ENCODE results near the gene PDE1A.

PDE1A gene

DNA sequence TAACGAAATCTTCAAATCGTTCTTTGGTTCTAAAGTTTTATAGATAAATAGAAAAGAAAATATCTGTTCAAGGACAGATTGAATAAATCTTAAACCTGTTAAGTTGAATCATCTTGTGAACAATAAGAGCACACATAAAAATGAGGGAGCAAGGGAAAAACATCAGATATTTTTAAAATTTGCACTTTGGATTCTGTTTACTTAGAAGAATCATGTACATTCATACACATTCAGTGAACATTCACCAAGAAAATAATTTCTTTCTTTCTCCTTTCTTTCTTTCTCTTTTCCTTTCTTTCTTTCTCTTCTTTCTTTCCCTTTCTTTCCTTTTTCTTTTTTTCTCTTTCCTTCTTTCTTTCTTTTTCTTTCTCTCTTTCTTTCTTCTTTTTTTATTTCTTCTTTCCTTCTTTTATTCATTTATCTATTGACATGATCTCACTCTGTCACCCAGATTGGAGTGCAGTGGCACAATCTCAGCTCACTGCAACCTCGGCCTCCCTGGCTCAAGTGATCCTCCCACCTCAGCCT, 164.9 kb downstream of the PDE1A start:
- H3K9me3 ChIP-seq, result no peaks in the 10 kb centered on the region
- no peak for TF ChIP-seq CTCF (IDR thresholded peaks at IDR 0.05; ENCODE audit: low read depth, low read length)
- H3K27me3 ChIP-seq, result no peaks in the 10 kb centered on the region
- DNase-seq, result no peak
- no peak overlapping the region for H3K4me3 ChIP-seq (ENCODE audit: low read depth, low read length)
- no peaks in the 10 kb centered on the region for H3K36me3 ChIP-seq
- no peaks in the 10 kb centered on the region for H3K4me1 ChIP-seq

DNA sequence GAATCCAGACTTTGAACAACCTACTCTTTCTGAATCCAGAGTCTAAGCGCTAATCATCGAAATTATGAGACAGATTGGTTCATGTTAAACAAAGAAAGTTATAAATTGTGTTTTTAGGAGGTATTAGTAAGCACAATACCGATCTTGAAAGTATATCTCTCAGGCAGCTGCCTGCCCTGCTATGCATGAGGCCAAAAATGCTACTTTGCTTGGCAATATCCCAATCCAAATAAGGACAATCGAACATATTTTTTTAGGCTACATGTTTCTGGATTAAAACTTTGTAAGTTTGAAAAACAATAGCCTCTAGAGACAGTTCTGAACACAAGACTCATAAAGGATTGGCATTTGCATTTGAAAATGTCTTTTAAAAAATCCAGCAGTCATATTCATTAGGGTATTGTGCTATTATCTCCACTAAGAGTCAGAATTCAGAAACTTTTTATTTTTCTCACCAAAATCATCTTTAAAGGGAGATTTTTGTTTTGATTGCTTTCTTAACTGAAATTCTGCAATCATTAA, 167.1 kb downstream of the PDE1A start:
- H3K4me3 ChIP-seq (ENCODE audit: low read depth, low read length), result no peak overlapping the region
- no peaks in the 10 kb centered on the region for H3K4me1 ChIP-seq
- H3K36me3 ChIP-seq, result no peaks in the 10 kb centered on the region
- no peak for TF ChIP-seq CTCF (IDR thresholded peaks at IDR 0.05; ENCODE audit: low read depth, low read length)
- H3K9me3 ChIP-seq, result no peaks in the 10 kb centered on the region
- no peak for DNase-seq
- H3K27me3 ChIP-seq, result no peaks in the 10 kb centered on the region

- H3K27me3 ChIP-seq, result no peaks in the 10 kb centered on the region
- no peak for TF ChIP-seq CTCF (IDR thresholded peaks at IDR 0.05; ENCODE audit: low read depth, low read length)
- no peaks in the 10 kb centered on the region for H3K4me1 ChIP-seq
- H3K4me3 ChIP-seq (ENCODE audit: low read depth, low read length), result no peak overlapping the region
- H3K36me3 ChIP-seq, result no peaks in the 10 kb centered on the region
- H3K9me3 ChIP-seq, result no peaks in the 10 kb centered on the region
- no peak for DNase-seq
Measured at GRCh38 chr2:182252534-182252933, 174.3 kb downstream of the PDE1A start.

DNA sequence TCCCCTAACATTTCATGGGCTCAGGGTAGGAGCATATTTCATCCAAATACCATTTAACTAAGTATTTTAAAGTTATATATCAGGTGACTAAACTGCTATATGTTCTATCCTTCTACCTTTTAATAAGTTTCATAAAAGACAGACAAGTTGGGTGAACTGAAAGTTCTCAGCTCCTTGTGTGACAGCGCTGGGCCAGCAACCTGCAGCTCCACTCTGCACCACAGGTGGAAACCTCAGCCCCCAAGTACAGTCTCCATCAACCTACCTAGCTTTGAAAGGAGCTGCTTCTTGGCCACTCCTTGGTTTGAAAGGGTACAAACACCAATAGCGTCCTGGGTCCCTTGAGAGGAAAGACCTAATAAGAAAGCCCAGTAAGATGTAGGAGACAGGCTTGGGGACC, 177.9 kb downstream of the PDE1A start:
- H3K4me3 ChIP-seq (ENCODE audit: low read depth, low read length), result no peak overlapping the region
- DNase-seq, result no peak
- TF ChIP-seq CTCF (IDR thresholded peaks at IDR 0.05; ENCODE audit: low read depth, low read length), result no peak
- no peaks in the 10 kb centered on the region for H3K9me3 ChIP-seq
- no peaks in the 10 kb centered on the region for H3K4me1 ChIP-seq
- H3K27me3 ChIP-seq, result no peaks in the 10 kb centered on the region
- no peaks in the 10 kb centered on the region for H3K36me3 ChIP-seq

DNA sequence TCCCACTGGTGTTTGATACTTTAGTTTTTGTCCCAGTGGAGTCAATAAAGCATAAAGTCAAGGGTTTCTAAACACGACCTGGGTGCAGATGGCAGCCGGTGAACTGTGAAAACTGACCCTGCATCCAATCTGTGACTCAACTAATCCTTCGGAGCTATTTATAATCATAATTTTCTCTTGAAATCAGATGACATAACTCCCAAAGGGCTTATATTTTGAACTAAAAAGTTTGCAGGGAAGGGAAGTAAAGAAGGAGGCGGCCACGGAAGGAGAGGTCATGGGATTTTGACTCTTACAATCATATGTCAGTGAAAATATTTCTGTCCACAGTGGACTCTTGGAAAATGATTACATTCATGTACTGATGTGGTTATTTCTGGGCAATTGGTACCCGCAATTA, 178.5 kb downstream of the PDE1A start:
- no peak for DNase-seq
- TF ChIP-seq CTCF (IDR thresholded peaks at IDR 0.05; ENCODE audit: low read depth, low read length), result no peak
- Histone ChIP-seq H3K36me3 (no peaks in the 10 kb centered on the region), H3K4me1 (no peaks in the 10 kb centered on the region), H3K4me3 (ENCODE audit: low read depth, low read length) (no peak overlapping the region), H3K27me3 (no peaks in the 10 kb centered on the region), H3K9me3 (no peaks in the 10 kb centered on the region)

- no peaks in the 10 kb centered on the region for H3K4me1 ChIP-seq
- TF ChIP-seq CTCF (IDR thresholded peaks at IDR 0.05; ENCODE audit: low read depth, low read length), result no peak
- no peaks in the 10 kb centered on the region for H3K27me3 ChIP-seq
- no peak for DNase-seq
- H3K9me3 ChIP-seq, result no peaks in the 10 kb centered on the region
- H3K36me3 ChIP-seq, result no peaks in the 10 kb centered on the region
- H3K4me3 ChIP-seq (ENCODE audit: low read depth, low read length), result no peak overlapping the region
Measured at GRCh38 chr2:182247831-182248230, 179.0 kb downstream of the PDE1A start.

Data from BE2C (cell line).